Liver (tissue), 3 donors: ENCODE measurements around the gene THEM4.

Experiments used
- JUND ChIP-seq, 2 donors: IDR thresholded peaks; 2 replicates each; pipeline ENCODE4 v1.6.1; 2016; ENCODE audit warnings: antibody characterized with exemption in 2 of 2
- RXRA ChIP-seq, 2 donors: IDR thresholded peaks; 2 replicates each; pipeline ENCODE4 v1.6.1; 2017 to 2018; ENCODE audit warnings: antibody characterized with exemption in 2 of 2, mild to moderate bottlenecking in 1 of 2
- YY1 ChIP-seq: IDR thresholded peaks from 2 replicates; pipeline ENCODE4 v1.6.1; 2016; ENCODE audit warnings: antibody characterized with exemption, mild to moderate bottlenecking
- TF ChIP-seq, protein P1 (sequence below): fragments of 150-350 bp; IDR thresholded peaks from 2 replicates; pipeline ENCODE4 v1.5.1; 2017; ENCODE audit warnings: improper control_type of control experiment, low read depth, low read length; ENCODE audit not compliant: missing input control
- TF ChIP-seq, protein P2 (sequence below): IDR thresholded peaks from 2 replicates; pipeline ENCODE4 v1.6.1; 2016; ENCODE audit warnings: antibody characterized with exemption, mild to moderate bottlenecking
- donor health status: healthy.
- donor health status: healthy.

DNA sequence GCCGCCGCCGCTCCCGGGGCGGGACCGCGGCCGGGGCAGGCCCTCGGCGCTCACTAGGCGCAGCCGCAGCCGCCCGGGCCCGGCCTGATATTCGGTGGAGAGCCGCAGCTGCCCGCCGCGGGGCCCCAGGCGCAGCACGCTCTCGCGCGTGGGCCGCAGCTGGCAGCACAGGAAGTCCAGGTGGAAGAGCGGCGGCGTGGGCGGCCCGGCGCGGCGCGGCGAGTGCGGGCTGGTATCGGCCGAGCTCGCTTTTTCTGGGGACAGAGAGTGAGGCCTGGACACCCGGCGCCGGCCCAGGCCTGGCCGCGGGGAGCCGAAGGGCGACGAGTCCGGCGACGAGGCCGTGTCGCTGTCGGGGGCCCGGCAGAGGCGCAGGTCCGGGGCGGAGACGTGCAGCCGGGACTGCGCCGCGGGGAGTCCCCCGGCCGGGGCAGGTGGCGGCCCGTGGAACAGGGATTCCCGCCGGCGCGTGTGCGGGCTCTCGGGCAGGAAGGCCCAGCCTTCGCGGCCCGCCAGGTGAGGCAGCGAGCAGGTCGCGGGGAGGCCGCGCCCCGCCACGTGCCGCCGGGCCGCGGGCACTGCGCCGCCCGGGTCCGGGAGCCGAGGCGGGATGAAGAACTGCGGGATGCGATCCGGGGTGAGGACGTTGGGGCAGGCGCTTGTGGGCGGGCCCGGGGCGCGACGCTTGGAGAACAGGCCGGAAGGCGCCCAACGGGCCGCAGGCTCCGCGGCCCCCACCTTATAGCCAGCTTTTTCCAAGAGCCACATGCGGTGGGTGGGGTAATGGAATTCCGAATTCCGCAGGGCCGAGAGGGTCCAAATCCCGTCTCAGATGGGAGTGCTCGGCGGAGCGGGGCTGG is 70.9 kb downstream of the THEM4 start:
- TF ChIP-seq, protein P1, sequence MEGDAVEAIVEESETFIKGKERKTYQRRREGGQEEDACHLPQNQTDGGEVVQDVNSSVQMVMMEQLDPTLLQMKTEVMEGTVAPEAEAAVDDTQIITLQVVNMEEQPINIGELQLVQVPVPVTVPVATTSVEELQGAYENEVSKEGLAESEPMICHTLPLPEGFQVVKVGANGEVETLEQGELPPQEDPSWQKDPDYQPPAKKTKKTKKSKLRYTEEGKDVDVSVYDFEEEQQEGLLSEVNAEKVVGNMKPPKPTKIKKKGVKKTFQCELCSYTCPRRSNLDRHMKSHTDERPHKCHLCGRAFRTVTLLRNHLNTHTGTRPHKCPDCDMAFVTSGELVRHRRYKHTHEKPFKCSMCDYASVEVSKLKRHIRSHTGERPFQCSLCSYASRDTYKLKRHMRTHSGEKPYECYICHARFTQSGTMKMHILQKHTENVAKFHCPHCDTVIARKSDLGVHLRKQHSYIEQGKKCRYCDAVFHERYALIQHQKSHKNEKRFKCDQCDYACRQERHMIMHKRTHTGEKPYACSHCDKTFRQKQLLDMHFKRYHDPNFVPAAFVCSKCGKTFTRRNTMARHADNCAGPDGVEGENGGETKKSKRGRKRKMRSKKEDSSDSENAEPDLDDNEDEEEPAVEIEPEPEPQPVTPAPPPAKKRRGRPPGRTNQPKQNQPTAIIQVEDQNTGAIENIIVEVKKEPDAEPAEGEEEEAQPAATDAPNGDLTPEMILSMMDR: no peak
- TF ChIP-seq RXRA (IDR thresholded peaks at IDR 0.05) (no peak), JUND (IDR thresholded peaks at IDR 0.05) (no peak), YY1 (no peak)
- TF ChIP-seq, protein P2, sequence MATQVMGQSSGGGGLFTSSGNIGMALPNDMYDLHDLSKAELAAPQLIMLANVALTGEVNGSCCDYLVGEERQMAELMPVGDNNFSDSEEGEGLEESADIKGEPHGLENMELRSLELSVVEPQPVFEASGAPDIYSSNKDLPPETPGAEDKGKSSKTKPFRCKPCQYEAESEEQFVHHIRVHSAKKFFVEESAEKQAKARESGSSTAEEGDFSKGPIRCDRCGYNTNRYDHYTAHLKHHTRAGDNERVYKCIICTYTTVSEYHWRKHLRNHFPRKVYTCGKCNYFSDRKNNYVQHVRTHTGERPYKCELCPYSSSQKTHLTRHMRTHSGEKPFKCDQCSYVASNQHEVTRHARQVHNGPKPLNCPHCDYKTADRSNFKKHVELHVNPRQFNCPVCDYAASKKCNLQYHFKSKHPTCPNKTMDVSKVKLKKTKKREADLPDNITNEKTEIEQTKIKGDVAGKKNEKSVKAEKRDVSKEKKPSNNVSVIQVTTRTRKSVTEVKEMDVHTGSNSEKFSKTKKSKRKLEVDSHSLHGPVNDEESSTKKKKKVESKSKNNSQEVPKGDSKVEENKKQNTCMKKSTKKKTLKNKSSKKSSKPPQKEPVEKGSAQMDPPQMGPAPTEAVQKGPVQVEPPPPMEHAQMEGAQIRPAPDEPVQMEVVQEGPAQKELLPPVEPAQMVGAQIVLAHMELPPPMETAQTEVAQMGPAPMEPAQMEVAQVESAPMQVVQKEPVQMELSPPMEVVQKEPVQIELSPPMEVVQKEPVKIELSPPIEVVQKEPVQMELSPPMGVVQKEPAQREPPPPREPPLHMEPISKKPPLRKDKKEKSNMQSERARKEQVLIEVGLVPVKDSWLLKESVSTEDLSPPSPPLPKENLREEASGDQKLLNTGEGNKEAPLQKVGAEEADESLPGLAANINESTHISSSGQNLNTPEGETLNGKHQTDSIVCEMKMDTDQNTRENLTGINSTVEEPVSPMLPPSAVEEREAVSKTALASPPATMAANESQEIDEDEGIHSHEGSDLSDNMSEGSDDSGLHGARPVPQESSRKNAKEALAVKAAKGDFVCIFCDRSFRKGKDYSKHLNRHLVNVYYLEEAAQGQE: no peak
